NCI-H510A treated with DMSO at 0.1 percent for 48 hours (cell line): ENCODE data around the gene POLA1.

Experiments
- DNase-seq: peaks from one replicate; lab custom pipeline; 2025; lab: John Stamatoyannopoulos, UW

Gene POLA1

GRCh38 chrX:24696294-24696693, 2.6 kb downstream of the POLA1 start:
- no peak for DNase-seq

- DNase-seq = no peak
These were observed 8.9 kb downstream of the POLA1 start for GRCh38 chrX:24702362-24703184.

- DNase-seq = no peak
These were observed 9.4 kb downstream of the POLA1 start for GRCh38 chrX:24703185-24703494.

GRCh38 chrX:24718771-24719170, 25.1 kb downstream of the POLA1 start:
- DNase-seq = no peak

- no peak for DNase-seq
These were observed 26.3 kb downstream of the POLA1 start for GRCh38 chrX:24720036-24720435.

GRCh38 chrX:24728530-24728929, 34.8 kb downstream of the POLA1 start:
- DNase-seq = no peak

GRCh38 chrX:24732766-24733500, 39.2 kb downstream of the POLA1 start:
- DNase-seq = no peak

- no peak for DNase-seq
These were observed 47.6 kb downstream of the POLA1 start for GRCh38 chrX:24741330-24741729.

GRCh38 chrX:24748196-24748595, 54.5 kb downstream of the POLA1 start:
- no peak for DNase-seq

GRCh38 chrX:24759786-24760185, 66.1 kb downstream of the POLA1 start:
- no peak for DNase-seq

GRCh38 chrX:24760363-24761000, 66.8 kb downstream of the POLA1 start:
- DNase-seq = no peak

- no peak for DNase-seq
These were observed 67.6 kb downstream of the POLA1 start for GRCh38 chrX:24761306-24761705.

- DNase-seq = no peak
These were observed 70.3 kb downstream of the POLA1 start for GRCh38 chrX:24763989-24764388.

GRCh38 chrX:24767557-24767956, 73.8 kb downstream of the POLA1 start:
- no peak for DNase-seq

- no peak for DNase-seq
These were observed 74.8 kb downstream of the POLA1 start for GRCh38 chrX:24768556-24768955.

- DNase-seq = no peak
These were observed 80.9 kb downstream of the POLA1 start for GRCh38 chrX:24774650-24775049.

GRCh38 chrX:24775891-24776290, 82.2 kb downstream of the POLA1 start:
- no peak for DNase-seq

- no peak for DNase-seq
These were observed 83.9 kb downstream of the POLA1 start for GRCh38 chrX:24777660-24778059.

GRCh38 chrX:24782011-24782410, 88.3 kb downstream of the POLA1 start:
- DNase-seq = no peak

GRCh38 chrX:24789047-24789446, 95.3 kb downstream of the POLA1 start:
- DNase-seq = no peak

GRCh38 chrX:24790166-24790565, 96.4 kb downstream of the POLA1 start:
- DNase-seq = no peak

- DNase-seq = no peak
These were observed 102.5 kb downstream of the POLA1 start for GRCh38 chrX:24796204-24796603.

GRCh38 chrX:24799078-24799477, 105.4 kb downstream of the POLA1 start:
- DNase-seq = no peak
